HG03571 (cell line): ENCODE measurements around the gene CDH23.
A peak's percentile ranks its signal among the peaks of the same experiment; 100 is the strongest.

ENCODE experiments used
- ATAC-seq: cut with Tn5 transposase; IDR thresholded peaks from one replicate; pipeline ENCODE4 v1.9.1; 2021; ENCODE audit not compliant: unreplicated experiment

CDH23 gene

GRCh38 chr10:71818674-71819260 is 422.0 kb downstream of the CDH23 start:
- ATAC-seq = no peak

- no peak for ATAC-seq
Measured at GRCh38 chr10:71819441-71819861, 422.7 kb downstream of the CDH23 start.

DNA sequence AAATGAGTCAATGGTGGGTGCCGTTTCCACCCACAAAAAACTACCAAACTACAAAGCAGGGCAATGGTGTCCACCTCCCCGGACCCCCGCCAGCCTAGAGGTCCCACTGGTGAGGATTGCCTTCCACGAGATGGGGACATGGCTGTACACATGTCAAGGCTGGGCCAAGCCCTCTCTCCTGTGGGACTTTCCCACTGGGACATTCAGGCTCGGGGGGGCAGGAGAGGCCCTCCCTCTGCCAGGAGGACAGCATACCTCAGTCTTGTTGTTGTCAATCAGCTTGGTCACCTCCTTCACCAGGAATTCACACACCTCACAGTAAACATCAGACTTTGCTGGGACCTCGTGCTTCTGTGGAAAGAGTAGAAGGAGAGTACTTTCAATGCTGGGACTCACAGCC is 423.3 kb downstream of the CDH23 start:
- ATAC-seq = no peak

- ATAC-seq = no peak
Measured at GRCh38 chr10:71820966-71821365, 424.2 kb downstream of the CDH23 start.

DNA sequence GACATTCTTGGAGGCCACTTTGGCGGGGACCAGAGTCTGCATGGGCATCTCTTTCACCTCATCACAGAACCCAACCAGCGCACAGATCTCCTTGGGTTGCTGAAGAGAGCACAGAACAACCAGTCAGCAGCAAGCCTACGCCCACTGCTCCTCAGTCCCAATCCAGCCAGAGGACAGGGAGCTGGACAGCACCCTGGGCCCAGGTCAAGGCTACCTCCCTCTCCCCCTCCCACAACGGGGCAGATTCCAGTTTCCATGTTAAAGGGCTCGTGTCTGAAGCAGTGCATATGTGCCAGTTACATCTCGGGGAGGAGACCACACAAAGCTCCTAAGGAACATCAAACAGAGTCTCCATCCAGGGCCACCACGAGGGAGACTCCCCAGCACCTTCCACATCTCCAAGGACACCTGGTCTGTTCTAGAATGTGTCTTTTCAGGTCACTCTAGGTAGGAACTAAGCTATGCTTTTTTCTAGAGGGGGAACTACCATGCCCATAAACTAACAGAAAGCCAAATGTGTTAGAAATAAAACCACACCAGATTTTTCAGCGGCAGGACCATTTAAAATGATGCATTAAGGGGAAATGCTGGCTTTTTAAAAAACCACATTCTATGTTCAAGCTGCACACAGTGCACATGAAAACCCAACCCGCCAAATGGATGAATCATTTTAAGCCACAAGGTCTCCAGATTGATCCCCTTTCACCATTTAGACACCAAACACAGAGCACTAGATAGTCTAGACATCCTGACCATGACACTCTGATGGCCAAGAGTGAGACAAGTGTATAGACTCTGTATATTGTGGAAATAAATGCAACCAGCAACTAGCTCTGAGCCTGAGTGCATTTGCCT is 425.4 kb downstream of the CDH23 start:
- no peak for ATAC-seq

GRCh38 chr10:71823356-71823755 is 426.6 kb downstream of the CDH23 start:
- ATAC-seq = no peak

- no peak for ATAC-seq
Measured at GRCh38 chr10:71824333-71824732, 427.6 kb downstream of the CDH23 start.

DNA sequence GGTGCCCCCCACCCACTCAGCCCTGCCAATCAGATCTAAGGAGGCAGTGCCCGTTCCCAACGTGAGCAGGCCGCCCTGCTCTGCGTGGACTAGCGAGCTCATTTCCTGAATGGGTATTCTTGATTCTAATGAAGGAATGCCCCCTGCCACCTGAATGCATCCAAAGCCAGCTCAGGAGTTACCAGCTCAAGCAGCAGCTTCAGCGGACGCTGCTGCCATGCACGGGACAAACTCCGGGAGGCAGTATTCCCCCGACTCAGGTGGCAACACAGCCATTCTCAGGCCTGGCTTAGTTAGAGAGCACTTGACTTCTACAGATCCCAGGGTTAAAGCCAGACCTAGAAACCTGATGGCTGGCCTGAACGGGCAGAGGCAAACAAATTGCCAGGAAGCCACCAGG is 428.5 kb downstream of the CDH23 start:
- ATAC-seq = no peak

- ATAC-seq = no peak
Measured at GRCh38 chr10:71827852-71828251, 431.1 kb downstream of the CDH23 start.

GRCh38 chr10:71828702-71829101 is 432.0 kb downstream of the CDH23 start:
- ATAC-seq = no peak

GRCh38 chr10:71829171-71829570 is 432.5 kb downstream of the CDH23 start:
- no peak for ATAC-seq

- no peak for ATAC-seq
Measured at GRCh38 chr10:71829896-71830295, 433.2 kb downstream of the CDH23 start.

GRCh38 chr10:71830726-71831125 is 434.0 kb downstream of the CDH23 start:
- ATAC-seq = no peak

DNA sequence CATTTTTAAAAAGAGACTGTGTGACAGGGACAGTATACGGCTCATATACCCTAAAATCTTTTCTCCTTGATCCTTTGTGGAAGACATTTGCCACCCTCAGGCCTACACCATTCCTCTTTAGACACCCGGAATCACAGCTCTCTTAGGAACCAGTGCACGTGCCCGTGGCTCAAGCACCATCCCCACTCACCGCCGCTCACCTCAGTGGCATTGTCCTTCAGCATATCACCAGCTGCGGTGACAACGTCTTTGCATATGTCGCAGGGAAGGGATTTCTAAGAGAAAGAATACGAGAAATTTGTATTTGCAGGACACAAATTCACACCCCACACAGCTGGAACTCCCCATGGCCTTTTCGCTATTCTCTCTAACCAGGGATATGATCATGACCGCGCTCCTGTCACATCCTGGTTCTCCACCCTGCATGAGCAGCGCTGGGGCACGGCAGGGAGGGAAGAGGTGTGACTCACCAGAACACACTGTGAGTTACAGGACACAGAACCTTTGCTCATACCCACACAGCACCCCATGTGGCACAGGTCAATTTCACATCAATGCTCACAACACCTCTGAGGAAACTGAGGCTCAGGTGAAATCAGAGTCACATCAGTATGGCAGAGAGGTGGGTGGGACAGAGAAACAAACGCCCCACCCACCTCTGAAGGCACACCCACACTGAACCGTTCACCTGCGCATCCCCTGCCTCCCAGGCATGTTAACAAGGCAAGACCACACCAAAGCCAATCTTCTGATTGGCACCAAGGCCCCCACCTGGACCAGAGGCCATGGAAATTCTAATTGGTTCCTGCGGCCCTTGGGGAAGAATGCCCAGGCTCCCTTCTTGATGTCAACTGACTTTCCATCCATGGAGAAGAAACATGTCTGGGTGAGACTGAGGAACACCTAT is 435.2 kb downstream of the CDH23 start:
- ATAC-seq = no peak

DNA sequence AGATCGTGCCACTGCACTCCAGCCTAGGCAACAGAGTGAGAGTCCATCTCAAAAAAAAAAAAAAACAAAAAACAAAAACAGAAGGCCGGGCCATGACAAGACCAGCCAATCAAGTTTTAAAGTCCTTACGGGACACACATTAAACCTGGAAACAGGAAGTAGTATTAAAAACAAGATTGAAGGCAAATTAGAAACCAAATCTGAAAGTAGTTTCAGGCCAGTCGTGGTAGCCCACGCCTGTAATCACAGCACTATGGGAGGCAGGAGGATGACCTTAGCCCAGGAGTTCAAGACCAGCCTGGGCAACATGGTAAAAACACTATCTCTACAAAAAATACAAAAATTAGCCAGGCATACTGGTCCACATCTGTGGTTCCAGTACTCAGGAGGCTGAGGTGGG is 436.2 kb downstream of the CDH23 start:
- no peak for ATAC-seq

GRCh38 chr10:71833451-71834342 is 437.0 kb downstream of the CDH23 start:
- no peak for ATAC-seq

GRCh38 chr10:71834343-71834674 is 437.6 kb downstream of the CDH23 start:
- no peak for ATAC-seq

DNA sequence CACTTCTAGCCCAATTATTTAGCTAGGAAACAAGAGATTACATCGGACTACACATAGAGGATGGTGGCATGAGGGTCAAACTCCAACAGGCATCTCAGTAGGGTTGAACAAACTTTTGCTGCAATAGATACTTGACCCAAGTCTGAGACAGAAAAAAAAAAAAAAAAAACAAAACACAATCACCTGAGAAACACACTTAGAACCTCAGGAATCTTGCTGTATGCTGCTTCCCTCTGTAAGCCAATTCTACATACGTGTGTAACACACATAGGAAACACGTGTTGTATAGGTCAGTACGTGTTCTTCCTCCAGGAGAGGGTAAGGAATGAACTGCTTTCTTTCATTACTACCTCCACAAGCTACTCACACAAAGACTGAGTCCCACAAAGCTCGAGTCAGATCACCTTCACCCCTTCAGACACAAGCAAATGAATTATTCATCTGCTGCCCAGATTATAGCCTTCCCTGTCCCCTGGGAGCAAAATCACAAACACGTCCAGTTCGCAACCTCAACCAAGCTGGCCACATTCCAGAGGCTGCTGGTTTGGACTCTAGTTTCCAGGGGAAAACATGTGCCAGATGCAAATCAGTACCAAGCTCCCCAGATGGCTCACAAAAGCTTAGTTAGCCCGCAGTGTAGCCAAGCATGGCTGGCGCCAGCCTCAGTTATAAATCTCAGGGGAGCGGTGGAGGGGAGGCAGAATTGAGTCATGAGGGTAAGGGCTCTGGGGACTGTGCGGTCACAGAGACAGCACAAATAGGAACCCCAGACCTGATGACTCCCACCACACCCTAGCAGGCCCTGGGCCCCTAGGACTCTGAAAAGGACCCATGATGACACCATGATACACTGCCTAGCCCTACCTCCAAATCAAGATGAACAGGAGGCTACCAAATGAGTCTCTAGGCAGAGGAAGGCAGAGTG is 439.2 kb downstream of the CDH23 start:
- ATAC-seq = peak; percentile 82

GRCh38 chr10:71836596-71836974 is 439.9 kb downstream of the CDH23 start:
- ATAC-seq = peak; percentile 23
